HG03097 (cell line): ENCODE data around the gene STX1A.
A peak's percentile ranks its signal among the peaks of the same experiment; 100 is the strongest.
"Not testable (repeated sequence)": the region's sequence is repeated elsewhere in the genome, so short reads cannot be mapped to it uniquely, and the experiment has no call there.

Experiments
- ATAC-seq: cut with Tn5 transposase; IDR thresholded peaks from one replicate; pipeline ENCODE4 v1.9.1; 2021; ENCODE audit not compliant: unreplicated experiment, low FRiP score

STX1A gene

DNA sequence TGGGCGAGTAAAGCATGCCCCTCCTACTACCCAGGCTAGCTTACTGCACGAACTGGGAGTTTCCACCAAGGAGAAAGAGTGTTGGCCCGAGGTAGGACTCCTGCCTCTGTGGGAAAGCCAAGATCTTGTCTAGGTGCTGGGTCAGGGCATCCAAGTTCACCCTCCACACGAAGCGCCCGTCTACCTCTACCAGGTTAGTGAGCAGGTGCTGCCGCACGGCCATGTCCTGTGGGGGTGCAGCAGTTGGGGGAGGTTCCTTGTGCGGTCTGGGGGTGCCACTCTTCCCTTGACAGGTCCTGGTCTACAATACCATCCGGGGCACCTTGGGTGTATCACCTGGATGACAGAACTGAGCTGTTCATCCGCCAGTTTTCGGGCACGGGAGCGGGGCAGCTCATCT lies 17.4 kb upstream of the STX1A start:
- ATAC-seq = no peak

DNA sequence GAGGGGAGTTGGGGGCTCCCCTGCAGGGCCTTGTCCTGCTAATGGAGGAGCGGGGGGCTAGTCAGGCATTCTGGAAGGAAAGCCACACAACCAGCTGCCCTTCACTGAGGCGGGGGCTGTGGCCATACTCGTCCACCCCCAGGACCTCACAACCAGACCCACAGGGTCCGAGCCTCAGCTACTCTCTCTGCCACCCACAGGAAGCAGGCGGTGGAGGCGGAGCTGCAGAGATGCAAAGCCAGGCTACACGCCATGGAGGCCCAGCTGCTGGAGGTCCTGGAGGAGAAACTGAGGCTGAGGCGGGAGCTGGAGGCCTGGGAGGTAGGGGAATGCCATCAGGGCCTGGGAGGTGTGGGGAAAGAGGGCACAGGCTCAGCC lies 16.0 kb upstream of the STX1A start:
- no peak for ATAC-seq

GRCh38 chr7:73734619-73735527 lies 15.4 kb upstream of the STX1A start:
- ATAC-seq = no peak

GRCh38 chr7:73732397-73732796 lies 12.9 kb upstream of the STX1A start:
- ATAC-seq = no peak

DNA sequence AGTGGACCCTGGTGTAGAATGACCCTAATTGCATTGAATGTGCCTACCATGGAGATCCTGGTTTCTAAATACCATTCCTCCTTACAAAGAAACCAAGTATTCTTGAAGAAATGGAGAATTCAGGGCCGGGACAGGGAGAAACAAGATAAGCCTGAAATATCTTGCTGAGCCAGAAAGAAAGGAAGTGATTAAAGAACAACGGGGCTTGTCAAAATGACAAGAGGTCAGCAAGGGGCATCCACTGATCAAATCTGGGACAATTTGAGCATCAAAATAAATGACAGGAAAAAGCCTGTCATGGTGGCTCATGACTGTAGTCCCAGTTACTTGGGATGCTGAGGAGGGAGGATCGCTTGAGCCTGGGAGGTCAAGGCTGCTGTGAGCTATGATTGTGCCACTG lies 11.0 kb upstream of the STX1A start:
- ATAC-seq = no peak

DNA sequence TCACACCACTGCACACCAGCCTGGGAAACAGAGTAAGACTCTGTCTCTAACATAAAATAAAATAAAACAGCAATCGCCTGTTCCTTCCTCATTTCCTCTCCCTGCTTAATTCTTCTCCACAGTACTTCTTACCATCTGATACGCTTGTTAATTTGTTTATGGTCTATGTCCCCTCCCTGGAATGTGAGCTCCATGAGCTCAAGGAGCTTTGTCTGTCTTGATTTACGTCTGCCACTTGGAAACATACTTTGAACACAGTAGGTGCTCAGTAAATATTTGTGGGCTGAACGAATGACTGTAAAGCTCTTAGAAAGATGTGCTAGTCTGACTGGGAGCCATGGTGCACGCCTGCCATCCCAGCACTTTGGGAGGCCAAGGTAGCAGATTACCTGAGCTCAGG lies 9.1 kb upstream of the STX1A start:
- ATAC-seq = no peak

- no peak for ATAC-seq
Observed at GRCh38 chr7:73727952-73728351, 8.5 kb upstream of the STX1A start.

GRCh38 chr7:73726083-73726466 lies 6.6 kb upstream of the STX1A start:
- ATAC-seq = peak; percentile 13

GRCh38 chr7:73723813-73724212 lies 4.3 kb upstream of the STX1A start:
- ATAC-seq = no peak

GRCh38 chr7:73722785-73723184 lies 3.3 kb upstream of the STX1A start:
- ATAC-seq = no peak

DNA sequence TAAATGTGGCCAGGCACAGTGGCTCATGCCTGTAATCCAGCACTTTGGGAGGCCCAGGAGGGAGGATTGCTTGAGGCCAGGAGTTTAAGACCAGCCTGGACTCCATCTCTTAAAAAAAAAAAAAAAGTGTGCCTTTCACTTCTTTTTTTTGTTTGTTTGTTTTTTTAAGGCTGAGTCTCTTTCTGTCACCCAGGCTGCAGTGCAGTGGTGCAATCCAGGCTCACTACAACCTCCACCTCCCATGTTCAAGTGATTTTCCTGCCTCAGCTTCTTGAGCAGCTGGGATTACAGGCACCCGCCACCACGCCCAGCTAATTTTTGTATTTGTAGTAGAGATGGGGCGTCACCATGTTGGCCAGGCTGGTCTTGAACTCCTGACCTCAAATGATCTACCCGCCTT lies 2.7 kb upstream of the STX1A start:
- ATAC-seq = not testable (repeated sequence)

GRCh38 chr7:73721377-73721817 lies 1.9 kb upstream of the STX1A start:
- ATAC-seq = no peak

DNA sequence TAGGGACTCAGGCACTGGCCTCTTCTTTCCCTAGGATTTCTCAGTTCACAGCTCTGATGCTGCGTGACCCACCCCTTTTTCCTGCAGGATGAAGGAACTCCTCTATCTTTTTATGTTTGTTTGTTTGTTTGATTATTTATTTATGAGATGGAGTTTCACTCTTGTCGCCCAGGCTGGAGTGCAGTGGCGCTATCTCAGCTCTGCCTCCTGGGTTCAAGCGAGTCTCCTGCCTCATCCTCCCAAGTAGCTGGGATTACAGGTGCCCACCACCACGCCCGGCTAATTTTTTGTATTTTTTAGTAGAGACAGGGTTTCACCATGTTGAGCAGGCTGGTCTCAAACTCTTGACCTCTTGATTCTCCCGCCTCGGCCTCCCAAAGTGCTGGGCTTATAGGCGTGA lies 974 bp upstream of the STX1A start:
- ATAC-seq = not testable (repeated sequence)

DNA sequence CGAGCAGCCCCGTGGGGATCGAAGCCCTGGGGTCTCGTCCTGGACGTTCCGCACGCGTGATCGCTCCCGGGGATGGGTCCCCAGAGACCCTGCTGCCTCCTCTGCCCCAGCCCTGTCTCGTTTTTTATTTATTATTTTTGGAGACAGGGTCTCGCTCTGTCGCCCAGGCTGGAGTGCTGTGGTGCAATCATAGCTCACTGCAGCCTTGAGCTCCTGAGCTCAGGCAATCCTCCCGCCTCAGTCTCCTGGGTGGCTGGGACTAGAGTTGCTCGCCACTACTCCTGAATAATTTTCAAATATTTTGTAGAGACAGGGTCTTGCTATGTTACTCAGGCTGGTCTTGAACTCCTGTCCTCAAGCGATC lies 319 bp upstream of the STX1A start:
- ATAC-seq = no peak

- no peak for ATAC-seq
Observed at GRCh38 chr7:73718438-73718881, 1.0 kb downstream of the STX1A start.

DNA sequence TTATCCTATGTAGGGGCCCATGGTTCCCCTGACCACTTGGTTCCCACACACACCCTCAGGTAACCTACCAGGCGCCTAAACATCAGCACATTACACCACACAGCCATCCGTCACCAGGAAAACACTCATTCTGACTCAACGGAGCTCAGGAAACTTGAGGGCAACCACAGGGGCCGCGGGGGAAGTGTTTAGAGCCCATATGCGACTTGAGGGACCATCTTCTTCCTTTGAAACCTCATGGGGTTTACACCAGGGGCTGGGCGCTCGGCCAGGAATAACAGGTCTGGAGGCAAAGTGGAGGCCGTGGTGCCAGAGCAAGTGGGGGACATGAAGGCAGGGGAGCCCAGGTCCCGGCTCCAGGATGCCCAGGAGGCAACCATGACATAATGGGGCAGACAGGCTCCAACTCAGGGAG lies 1.5 kb downstream of the STX1A start:
- no peak for ATAC-seq

DNA sequence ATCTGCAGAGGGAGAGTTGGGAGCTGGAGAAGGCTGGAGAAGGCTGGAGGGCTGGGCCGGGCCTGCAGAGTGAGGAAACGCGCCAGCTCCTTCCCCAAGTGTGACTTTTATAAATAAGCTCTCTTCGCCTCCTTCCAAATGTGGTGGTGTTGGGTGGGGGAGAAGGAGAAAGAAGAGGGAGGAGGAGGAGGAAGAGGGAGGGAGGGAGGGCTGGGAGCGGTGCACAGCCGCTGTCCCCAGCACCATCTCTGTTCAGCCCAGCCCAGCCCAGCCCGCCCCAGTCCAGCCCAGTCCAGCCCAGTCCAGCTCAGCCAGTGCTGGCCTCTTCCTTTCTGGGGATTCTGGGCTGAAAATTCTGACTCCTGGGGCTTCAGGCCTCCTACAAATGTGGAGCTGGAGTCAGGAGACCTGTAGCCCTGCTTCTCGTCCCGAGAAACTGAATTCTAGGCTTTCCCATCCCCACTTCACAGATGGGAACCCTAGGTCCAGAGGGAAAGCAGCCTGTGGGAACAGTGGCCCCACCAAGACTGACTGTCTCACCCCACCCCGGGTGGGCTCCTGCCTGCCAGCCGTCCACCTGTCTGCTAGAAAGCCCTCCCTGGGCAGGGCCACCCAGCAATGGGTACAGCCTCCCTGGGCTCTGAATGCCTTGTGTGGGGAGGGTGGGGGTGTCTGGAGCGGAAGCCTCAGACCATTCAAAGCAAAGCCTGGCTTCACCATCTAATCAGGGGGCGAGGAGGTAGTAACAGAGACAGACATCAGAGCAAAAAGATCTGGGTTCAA lies 2.3 kb downstream of the STX1A start:
- ATAC-seq = no peak

GRCh38 chr7:73716318-73716890 lies 3.1 kb downstream of the STX1A start:
- ATAC-seq = no peak

DNA sequence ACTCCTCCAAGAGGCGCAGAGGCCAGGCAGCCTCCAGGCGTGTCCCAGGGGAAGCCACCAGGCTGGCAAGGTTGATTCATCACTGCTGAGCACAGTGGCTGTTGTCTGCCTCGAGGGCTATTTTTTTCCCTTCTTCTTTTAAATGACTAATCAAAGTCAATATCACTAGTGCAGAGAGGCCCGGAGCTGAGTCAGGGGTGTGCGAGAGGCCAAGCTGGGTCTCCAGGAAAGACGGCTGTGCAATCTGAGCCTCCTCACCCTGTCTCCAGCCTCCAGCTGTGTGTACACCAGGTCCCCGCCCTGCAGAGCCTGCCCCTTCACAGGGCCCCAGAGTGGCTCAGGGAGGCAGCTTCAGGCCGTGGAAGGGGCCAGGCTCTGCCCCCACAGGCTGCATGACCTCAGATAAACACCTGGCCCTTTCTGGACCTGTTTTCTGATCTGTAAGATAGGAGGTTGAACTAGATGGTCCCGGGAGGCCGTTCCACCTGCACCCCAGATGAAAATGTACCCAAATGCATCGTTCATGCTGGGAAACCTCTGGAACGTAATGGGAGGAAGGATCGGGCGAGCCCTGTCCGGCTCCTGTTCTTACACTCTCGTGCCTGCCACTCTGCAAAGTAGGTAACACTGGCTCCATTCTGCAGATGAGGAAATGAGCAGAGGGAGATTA lies 3.7 kb downstream of the STX1A start:
- no peak for ATAC-seq

- ATAC-seq = not testable (repeated sequence)
Observed at GRCh38 chr7:73713319-73713718, 6.2 kb downstream of the STX1A start.

GRCh38 chr7:73712773-73713172 lies 6.7 kb downstream of the STX1A start:
- no peak for ATAC-seq
